ENCODE measurements around the gene PRDX5.

PRDX5 gene

GRCh38 chr11:64348383-64349024 is 30.6 kb downstream of the PRDX5 start:
- Histone ChIP-seq H3K4me3 (ENCODE audit: low read depth, low read length) (no peak overlapping the region), H3K9me3 (no peaks in the 10 kb centered on the region), H3K4me1 (no peaks in the 10 kb centered on the region), H3K36me3 (no peaks in the 10 kb centered on the region), H3K27me3 (no peaks in the 10 kb centered on the region)
- TF ChIP-seq CTCF (IDR thresholded peaks at IDR 0.05; ENCODE audit: low read depth, low read length), result no peak
- DNase-seq, result peak; percentile 3

GRCh38 chr11:64349025-64349387 is 31.1 kb downstream of the PRDX5 start:
- DNase-seq, result no peak
- TF ChIP-seq CTCF (IDR thresholded peaks at IDR 0.05; ENCODE audit: low read depth, low read length), result no peak
- Histone ChIP-seq H3K4me3 (ENCODE audit: low read depth, low read length) (no peak overlapping the region), H3K27me3 (no peaks in the 10 kb centered on the region), H3K36me3 (no peaks in the 10 kb centered on the region), H3K4me1 (no peaks in the 10 kb centered on the region), H3K9me3 (no peaks in the 10 kb centered on the region)

- Histone ChIP-seq H3K27me3 (no peaks in the 10 kb centered on the region), H3K4me1 (no peaks in the 10 kb centered on the region), H3K9me3 (no peaks in the 10 kb centered on the region), H3K36me3 (no peaks in the 10 kb centered on the region), H3K4me3 (ENCODE audit: low read depth, low read length) (no peak overlapping the region)
- no peak for DNase-seq
- no peak for TF ChIP-seq CTCF (IDR thresholded peaks at IDR 0.05; ENCODE audit: low read depth, low read length)
These were observed 31.5 kb downstream of the PRDX5 start for GRCh38 chr11:64349404-64349803.

- H3K36me3 ChIP-seq, result no peaks in the 10 kb centered on the region
- no peaks in the 10 kb centered on the region for H3K27me3 ChIP-seq
- no peak for DNase-seq
- no peak for TF ChIP-seq CTCF (IDR thresholded peaks at IDR 0.05; ENCODE audit: low read depth, low read length)
- H3K4me1 ChIP-seq, result no peaks in the 10 kb centered on the region
- no peaks in the 10 kb centered on the region for H3K9me3 ChIP-seq
- H3K4me3 ChIP-seq (ENCODE audit: low read depth, low read length), result no peak overlapping the region
These were observed 33.3 kb downstream of the PRDX5 start for GRCh38 chr11:64351136-64351631.

GRCh38 chr11:64352099-64352994 is 34.4 kb downstream of the PRDX5 start:
- Histone ChIP-seq H3K4me1 (no peaks in the 10 kb centered on the region), H3K4me3 (ENCODE audit: low read depth, low read length) (no peak overlapping the region), H3K27me3 (no peaks in the 10 kb centered on the region), H3K36me3 (no peaks in the 10 kb centered on the region), H3K9me3 (no peaks in the 10 kb centered on the region)
- peak; percentile 3 for DNase-seq
- TF ChIP-seq CTCF (IDR thresholded peaks at IDR 0.05; ENCODE audit: low read depth, low read length), result no peak

Data from BE2C (cell line).